ENCODE data around the gene TNRC6A. TPM values are rescaled to one million over a fixed set of nuclear protein-coding genes. Genes with fewer than 3 reads are reported as not detected.

Gene TNRC6A
- total and polyA plus RNA-seq, 10 of the 15 experiments (the other 5 are each of a cell fraction or from before 2014, with no cell fraction given) = 4.6 to 41.3 (median 29.7) TPM

DNA sequence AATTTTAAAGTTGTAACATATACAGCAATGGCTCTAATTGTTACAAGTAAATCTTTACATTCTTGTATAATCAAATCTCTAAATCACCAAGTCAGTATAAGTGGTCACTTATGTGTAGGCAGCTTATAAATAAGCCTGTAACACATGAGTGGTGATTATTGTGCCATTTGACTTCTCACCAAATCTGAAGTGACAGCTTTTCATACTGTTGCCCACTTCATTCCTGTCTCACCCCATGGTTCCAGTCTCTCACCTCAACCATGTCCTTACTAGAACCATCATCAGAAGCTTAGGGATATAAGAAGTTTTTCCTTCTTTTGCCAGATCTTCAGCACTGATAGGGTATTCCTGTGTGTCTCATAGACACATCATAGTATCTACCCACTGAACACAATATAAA is 23.5 kb downstream of the TNRC6A start (continued):
- TF ChIP-seq, protein P1, sequence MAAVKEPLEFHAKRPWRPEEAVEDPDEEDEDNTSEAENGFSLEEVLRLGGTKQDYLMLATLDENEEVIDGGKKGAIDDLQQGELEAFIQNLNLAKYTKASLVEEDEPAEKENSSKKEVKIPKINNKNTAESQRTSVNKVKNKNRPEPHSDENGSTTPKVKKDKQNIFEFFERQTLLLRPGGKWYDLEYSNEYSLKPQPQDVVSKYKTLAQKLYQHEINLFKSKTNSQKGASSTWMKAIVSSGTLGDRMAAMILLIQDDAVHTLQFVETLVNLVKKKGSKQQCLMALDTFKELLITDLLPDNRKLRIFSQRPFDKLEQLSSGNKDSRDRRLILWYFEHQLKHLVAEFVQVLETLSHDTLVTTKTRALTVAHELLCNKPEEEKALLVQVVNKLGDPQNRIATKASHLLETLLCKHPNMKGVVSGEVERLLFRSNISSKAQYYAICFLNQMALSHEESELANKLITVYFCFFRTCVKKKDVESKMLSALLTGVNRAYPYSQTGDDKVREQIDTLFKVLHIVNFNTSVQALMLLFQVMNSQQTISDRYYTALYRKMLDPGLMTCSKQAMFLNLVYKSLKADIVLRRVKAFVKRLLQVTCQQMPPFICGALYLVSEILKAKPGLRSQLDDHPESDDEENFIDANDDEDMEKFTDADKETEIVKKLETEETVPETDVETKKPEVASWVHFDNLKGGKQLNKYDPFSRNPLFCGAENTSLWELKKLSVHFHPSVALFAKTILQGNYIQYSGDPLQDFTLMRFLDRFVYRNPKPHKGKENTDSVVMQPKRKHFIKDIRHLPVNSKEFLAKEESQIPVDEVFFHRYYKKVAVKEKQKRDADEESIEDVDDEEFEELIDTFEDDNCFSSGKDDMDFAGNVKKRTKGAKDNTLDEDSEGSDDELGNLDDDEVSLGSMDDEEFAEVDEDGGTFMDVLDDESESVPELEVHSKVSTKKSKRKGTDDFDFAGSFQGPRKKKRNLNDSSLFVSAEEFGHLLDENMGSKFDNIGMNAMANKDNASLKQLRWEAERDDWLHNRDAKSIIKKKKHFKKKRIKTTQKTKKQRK (IDR thresholded peaks at IDR 0.05; ENCODE audit: low read depth, low read length) = no peak
- no peak for TF ChIP-seq SREBF2 (IDR thresholded peaks at IDR 0.05; ENCODE audit: low read length)
- no peak for TF ChIP-seq RAD51 (IDR thresholded peaks at IDR 0.05)
- no peak for TF ChIP-seq MEF2B (IDR thresholded peaks at IDR 0.05; ENCODE audit: partially characterized antibody, poor library complexity, severe bottlenecking)
- TF ChIP-seq LARP7 (IDR thresholded peaks at IDR 0.05) = no peak
- TF ChIP-seq ZNF207 (IDR thresholded peaks at IDR 0.05; ENCODE audit: borderline replicate concordance) = no peak

DNA sequence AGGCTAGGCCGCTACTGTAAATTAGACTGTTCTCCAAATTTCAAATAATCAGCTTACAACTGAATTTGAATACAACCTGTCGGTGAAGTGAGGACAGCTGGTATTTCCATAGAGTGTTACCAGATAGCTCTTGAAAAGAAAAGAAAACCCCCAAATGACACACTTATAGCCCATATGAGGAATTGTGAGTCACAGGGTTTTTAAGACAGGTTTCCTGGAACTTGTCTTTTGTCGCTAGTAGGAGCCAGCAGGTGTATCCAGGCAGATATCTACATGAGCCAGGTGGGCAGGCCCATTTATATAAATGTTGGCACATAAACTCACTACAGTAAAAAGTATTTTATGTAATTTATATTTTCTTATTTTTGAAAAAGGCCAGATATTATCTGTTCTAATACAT is 24.0 kb downstream of the TNRC6A start:
- TF ChIP-seq KLF5 (IDR thresholded peaks at IDR 0.05; ENCODE audit: partially characterized antibody) (no peak), PML (IDR thresholded peaks at IDR 0.05; ENCODE audit: low read length) (no peak), BMI1 (IDR thresholded peaks at IDR 0.05; ENCODE audit: borderline replicate concordance) (no peak), BRCA1 (IDR thresholded peaks at IDR 0.05; ENCODE audit: low read depth, low read length) (no peak), ZNF274 (IDR thresholded peaks at IDR 0.05; ENCODE audit: insufficient read depth, insufficient read length) (no peak), NFYA (IDR thresholded peaks at IDR 0.05; ENCODE audit: borderline replicate concordance, low read depth, low read length) (no peak), SIN3A (IDR thresholded peaks at IDR 0.05; ENCODE audit: low read depth, low read length) (no peak), IKZF1 (conservative IDR thresholded peaks at IDR 0.05) (no peak), TBL1XR1 (IDR thresholded peaks at IDR 0.05; ENCODE audit: low read depth, low read length) (no peak), BCL11A (IDR thresholded peaks at IDR 0.05; ENCODE audit: low read depth, low read length) (no peak)
- TF ChIP-seq, protein P2, sequence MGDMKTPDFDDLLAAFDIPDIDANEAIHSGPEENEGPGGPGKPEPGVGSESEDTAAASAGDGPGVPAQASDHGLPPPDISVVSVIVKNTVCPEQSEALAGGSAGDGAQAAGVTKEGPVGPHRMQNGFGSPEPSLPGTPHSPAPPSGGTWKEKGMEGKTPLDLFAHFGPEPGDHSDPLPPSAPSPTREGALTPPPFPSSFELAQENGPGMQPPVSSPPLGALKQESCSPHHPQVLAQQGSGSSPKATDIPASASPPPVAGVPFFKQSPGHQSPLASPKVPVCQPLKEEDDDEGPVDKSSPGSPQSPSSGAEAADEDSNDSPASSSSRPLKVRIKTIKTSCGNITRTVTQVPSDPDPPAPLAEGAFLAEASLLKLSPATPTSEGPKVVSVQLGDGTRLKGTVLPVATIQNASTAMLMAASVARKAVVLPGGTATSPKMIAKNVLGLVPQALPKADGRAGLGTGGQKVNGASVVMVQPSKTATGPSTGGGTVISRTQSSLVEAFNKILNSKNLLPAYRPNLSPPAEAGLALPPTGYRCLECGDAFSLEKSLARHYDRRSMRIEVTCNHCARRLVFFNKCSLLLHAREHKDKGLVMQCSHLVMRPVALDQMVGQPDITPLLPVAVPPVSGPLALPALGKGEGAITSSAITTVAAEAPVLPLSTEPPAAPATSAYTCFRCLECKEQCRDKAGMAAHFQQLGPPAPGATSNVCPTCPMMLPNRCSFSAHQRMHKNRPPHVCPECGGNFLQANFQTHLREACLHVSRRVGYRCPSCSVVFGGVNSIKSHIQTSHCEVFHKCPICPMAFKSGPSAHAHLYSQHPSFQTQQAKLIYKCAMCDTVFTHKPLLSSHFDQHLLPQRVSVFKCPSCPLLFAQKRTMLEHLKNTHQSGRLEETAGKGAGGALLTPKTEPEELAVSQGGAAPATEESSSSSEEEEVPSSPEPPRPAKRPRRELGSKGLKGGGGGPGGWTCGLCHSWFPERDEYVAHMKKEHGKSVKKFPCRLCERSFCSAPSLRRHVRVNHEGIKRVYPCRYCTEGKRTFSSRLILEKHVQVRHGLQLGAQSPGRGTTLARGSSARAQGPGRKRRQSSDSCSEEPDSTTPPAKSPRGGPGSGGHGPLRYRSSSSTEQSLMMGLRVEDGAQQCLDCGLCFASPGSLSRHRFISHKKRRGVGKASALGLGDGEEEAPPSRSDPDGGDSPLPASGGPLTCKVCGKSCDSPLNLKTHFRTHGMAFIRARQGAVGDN (IDR thresholded peaks at IDR 0.05) = no peak
- ChIA-PET RAD21 (ENCODE audit: unreplicated experiment) (no interaction called here), SMC1A (ENCODE audit: uncharacterized antibody, unreplicated experiment) (interaction anchor here (0.9 to 1.2 kb wide), 2 partner anchors 12 to 13 kb away, joined by 3 to 4 read pairs; no protein-coding TSS in a partner anchor), CTCF (interaction anchor here (1.5 to 1.6 kb wide), 2 partner anchors 8 to 16 kb away, joined by 4 read pairs; no protein-coding TSS in a partner anchor), POLR2A (no interaction called here)
- Histone ChIP-seq H4K20me1 (ENCODE audit: control insufficient read depth, insufficient read depth) (peaks cover 5% of the 10 kb centered on the region; the same call in 1 of the 2 replicates), H2AFZ (ENCODE audit: control insufficient read depth, low read depth, low read length) (no peak overlapping the region), H3K9me3 (replicated peaks; ENCODE audit: control insufficient read depth, insufficient read depth, low read length) (no peaks in the 10 kb centered on the region), H3K4me3 (no peak overlapping the region), H3K4me2 (ENCODE audit: control insufficient read depth, insufficient read depth) (no peak overlapping the region), H3K27ac (ENCODE audit: control insufficient read depth, insufficient read depth) (no peak overlapping the region), H3K79me2 (ENCODE audit: control insufficient read depth, insufficient read depth, low read length) (peaks cover 26% of the 10 kb centered on the region), H3K4me1 (ENCODE audit: control insufficient read depth, insufficient read depth, low read length) (no peaks in the 10 kb centered on the region), H3K9ac (ENCODE audit: control insufficient read depth, insufficient read depth, low read length) (no peak overlapping the region), H3K36me3 (ENCODE audit: control insufficient read depth in 2 of 2, insufficient read depth in 2 of 2, low read length in 1 of 2) (peaks cover under 1 to 11% of the 10 kb centered on the region in 2 experiments; a peak in 3 of 4 replicates), H3K27me3 (replicated peaks in 1 of 2; ENCODE audit: control insufficient read depth in 2 of 2, insufficient read depth in 2 of 2, low read length in 1 of 2) (no peaks in the 10 kb centered on the region)
- in situ Hi-C loops (cut with MboI) = no loop called here
- 33% methylated on average over 3 of the region's 3 CpGs for WGBS (ENCODE audit: insufficient coverage, insufficient replicate concordance, low lambda C conversion rate, missing lambda C conversion rate)
- no TSS peak for BruUV-seq (replicated peaks)
- FAIRE-seq (no peak), DNase-seq (ENCODE audit: low read depth, low spot score) (no peak), ATAC-seq (no peak)
- intact Hi-C loops (cut with micrococcal nuclease; ENCODE audit: unreplicated experiment) = no loop called here
